DND-41 (cell line): ENCODE measurements around the gene ITGAV.

Experiments
- ATAC-seq: fragments of 200-7000 bp; cut with Tn5 transposase; 3 replicates; pipeline ENCODE4 v1.9.1; 2021; ENCODE audit warnings: low read depth; ENCODE audit not compliant: insufficient read depth
- DNase-seq: peaks from one replicate; pipeline ENCODE4 v3.0.0-alpha.2; 2020
- H2AFZ ChIP-seq: 2 replicates; pipeline ENCODE4 v1.6.0; 2012; ENCODE audit warnings: low read depth, low read length
- H3K27ac ChIP-seq: 2 replicates; pipeline ENCODE4 v1.5.1; 2012; ENCODE audit warnings: low read length, inconsistent platforms
- H3K27me3 ChIP-seq: fragments of 200-600 bp; sonication (generic); 2 replicates; pipeline ENCODE4 v1.6.0; 2012; ENCODE audit warnings: low read length, mild to moderate bottlenecking, inconsistent platforms; ENCODE audit not compliant: insufficient read depth, poor library complexity
- H3K36me3 ChIP-seq: 2 replicates; pipeline ENCODE4 v1.5.1; 2012; ENCODE audit warnings: low read length, inconsistent platforms; ENCODE audit not compliant: insufficient read depth
- H3K4me1 ChIP-seq: 2 replicates; pipeline ENCODE4 v1.5.1; 2012; ENCODE audit warnings: mild to moderate bottlenecking, low read length; ENCODE audit not compliant: insufficient read depth
- H3K4me2 ChIP-seq: 2 replicates; pipeline ENCODE4 v1.6.0; 2012; ENCODE audit warnings: mild to moderate bottlenecking, moderate library complexity, low read length, inconsistent platforms; ENCODE audit not compliant: insufficient read depth
- H3K4me3 ChIP-seq, 2 experiments: fragments of 200-600 bp in 1 of 2; shearing (Covaris generic) in 1 of 2; 2 replicates each; pipeline ENCODE4 v1.5.1; 2012 to 2016; ENCODE audit warnings: inconsistent platforms in 2 of 2, low read length in 2 of 2, mild to moderate bottlenecking in 2 of 2, low read depth in 1 of 2, moderate library complexity in 1 of 2
- H3K79me2 ChIP-seq: 2 replicates; pipeline ENCODE4 v1.6.0; 2012; ENCODE audit warnings: low read length, inconsistent platforms; ENCODE audit not compliant: insufficient read depth
- H3K9ac ChIP-seq: 2 replicates; pipeline ENCODE4 v1.6.0; 2012; ENCODE audit warnings: low read depth, mild to moderate bottlenecking, inconsistent platforms, low read length, moderate library complexity
- H3K9me3 ChIP-seq: 2 replicates; pipeline ENCODE4 v1.5.1; 2012; ENCODE audit warnings: low read length, moderate library complexity, mild to moderate bottlenecking, inconsistent platforms; ENCODE audit not compliant: insufficient read depth, severe bottlenecking
- H4K20me1 ChIP-seq: 2 replicates; pipeline ENCODE4 v1.6.0; 2012; ENCODE audit warnings: low read length; ENCODE audit not compliant: insufficient read depth
- CTCF ChIP-seq: IDR thresholded peaks from 2 replicates; pipeline ENCODE4 v1.5.1; 2012; ENCODE audit warnings: borderline replicate concordance, low read length, moderate library complexity, mild to moderate bottlenecking; ENCODE audit not compliant: poor library complexity, severe bottlenecking; ENCODE audit errors: extremely low read depth
- EZH2 ChIP-seq: IDR thresholded peaks from 3 replicates; pipeline ENCODE4 v1.6.1; 2012; ENCODE audit warnings: borderline replicate concordance, low read depth, mild to moderate bottlenecking, moderate library complexity, low read length, inconsistent platforms; ENCODE audit not compliant: severe bottlenecking

The ITGAV gene

GRCh38 chr2:186623084-186623483 lies 33.2 kb downstream of the ITGAV start:
- H3K79me2 ChIP-seq, result no peaks in the 10 kb centered on the region
- no peak overlapping the region for H2AFZ ChIP-seq
- H3K36me3 ChIP-seq, result no peaks in the 10 kb centered on the region; the same call in 1 of the 2 replicates
- ATAC-seq (no peak), DNase-seq (no peak)
- H3K27ac ChIP-seq, result no peak overlapping the region
- H3K4me3 ChIP-seq, result no peak overlapping the region
- TF ChIP-seq CTCF (no peak), EZH2 (no peak)
- no peaks in the 10 kb centered on the region for H3K9me3 ChIP-seq
- no peak overlapping the region for H3K9ac ChIP-seq
- no peaks in the 10 kb centered on the region for H4K20me1 ChIP-seq
- H3K4me2 ChIP-seq, result no peak overlapping the region
- no peaks in the 10 kb centered on the region for H3K4me1 ChIP-seq
- H3K27me3 ChIP-seq, result no peaks in the 10 kb centered on the region

- Histone ChIP-seq H3K9ac (no peak overlapping the region), H2AFZ (no peak overlapping the region), H3K4me2 (no peak overlapping the region), H3K79me2 (no peaks in the 10 kb centered on the region), H4K20me1 (no peaks in the 10 kb centered on the region), H3K4me3 (no peak overlapping the region), H3K9me3 (no peaks in the 10 kb centered on the region), H3K27ac (no peak overlapping the region), H3K4me1 (no peaks in the 10 kb centered on the region), H3K27me3 (no peaks in the 10 kb centered on the region), H3K36me3 (no peaks in the 10 kb centered on the region; the same call in 1 of the 2 replicates)
- DNase-seq, result no peak
- no peak for ATAC-seq
- TF ChIP-seq CTCF (no peak), EZH2 (no peak)
Observed at GRCh38 chr2:186624276-186624675, 34.4 kb downstream of the ITGAV start.

GRCh38 chr2:186629250-186629996 lies 39.6 kb downstream of the ITGAV start:
- H4K20me1 ChIP-seq, result no peaks in the 10 kb centered on the region
- no peak for ATAC-seq
- no peak for DNase-seq
- H3K79me2 ChIP-seq, result no peaks in the 10 kb centered on the region
- H3K4me3 ChIP-seq, result no peak overlapping the region
- TF ChIP-seq EZH2, result no peak
- no peak for TF ChIP-seq CTCF
- H3K27ac ChIP-seq, result no peak overlapping the region
- no peak overlapping the region for H2AFZ ChIP-seq
- no peak overlapping the region for H3K9ac ChIP-seq
- no peaks in the 10 kb centered on the region for H3K9me3 ChIP-seq
- no peaks in the 10 kb centered on the region for H3K27me3 ChIP-seq
- no peaks in the 10 kb centered on the region for H3K4me1 ChIP-seq
- no peaks in the 10 kb centered on the region; the same call in 1 of the 2 replicates for H3K36me3 ChIP-seq
- H3K4me2 ChIP-seq, result no peak overlapping the region
